CD4-positive, alpha-beta T cell (primary cell): Measurements from ENCODE around the gene EIF4EBP2. TPM values are rescaled to one million over a fixed set of nuclear protein-coding genes. Genes with fewer than 3 reads are reported as not detected.

ENCODE experiments used
- ATAC-seq: fragments of 200-7000 bp; cut with Tn5 transposase; one replicate; pipeline ENCODE4 v1.10.0; 2022; ENCODE audit warnings: mild to moderate bottlenecking; ENCODE audit not compliant: poor library complexity
- CTCF ChIA-PET: fragments of 350-600 bp; sonication (Branson Sonifier 250); formaldehyde crosslinking; loops from one replicate; lab custom pipeline; 2021; ENCODE audit warnings: antibody characterized with exemption, inconsistent platforms; lab: Charles Lee
- POLR2A ChIA-PET: fragments of 350-600 bp; sonication (Branson Sonifier 250); formaldehyde crosslinking; loops from one replicate; lab custom pipeline; 2021; ENCODE audit warnings: antibody characterized with exemption, inconsistent platforms; lab: Charles Lee
- DNase-seq, 14 experiments: peaks; one replicate each; pipeline ENCODE4 v3.0.0-alpha.2; 2013 to 2020; ENCODE audit warnings: mixed read lengths in 2 of 14
- H3K27ac ChIP-seq, 2 donors: one replicate each; pipeline versions ENCODE4 v1.5.1 to v1.7.0; 2013; ENCODE audit warnings: low read length in 2 of 2, low read depth in 1 of 2, mild to moderate bottlenecking in 1 of 2
- H3K27me3 ChIP-seq, 2 experiments: 1 replicate in 1 of 2; 2 replicates in 1 of 2; pipeline versions ENCODE4 v1.6.1 to v1.7.0; 2013; ENCODE audit warnings: low read length in 2 of 2, control low read depth in 1 of 2, mild to moderate bottlenecking in 1 of 2, moderate library complexity in 1 of 2; ENCODE audit not compliant: insufficient read depth in 2 of 2, control insufficient read depth in 1 of 2
- H3K36me3 ChIP-seq: one replicate; pipeline ENCODE4 v1.6.1; 2013; ENCODE audit warnings: low read length, control low read depth; ENCODE audit not compliant: insufficient read depth
- H3K4me1 ChIP-seq: one replicate; pipeline ENCODE4 v1.6.1; 2013; ENCODE audit warnings: low read length, control low read depth; ENCODE audit not compliant: insufficient read depth
- H3K4me3 ChIP-seq: one replicate; pipeline ENCODE4 v1.5.1; 2013; ENCODE audit warnings: mild to moderate bottlenecking, low read length, moderate library complexity
- H3K9me3 ChIP-seq, 2 experiments: 1 replicate in 1 of 2; 2 replicates in 1 of 2; pipeline versions ENCODE4 v1.6.1 to v1.7.0; 2013; ENCODE audit warnings: low read length in 2 of 2, mild to moderate bottlenecking in 2 of 2, control low read depth in 1 of 2, moderate library complexity in 1 of 2; ENCODE audit not compliant: control insufficient read depth in 1 of 2, insufficient read depth in 1 of 2
- H3K27ac Mint-ChIP-seq: one replicate; pipeline ENCODE4 v1.8.0; 2020; ENCODE audit warnings: mixed read lengths
- H3K27me3 Mint-ChIP-seq: one replicate; pipeline ENCODE4 v1.8.0; 2021; ENCODE audit warnings: mixed read lengths
- H3K36me3 Mint-ChIP-seq: one replicate; pipeline ENCODE4 v1.8.0; 2021; ENCODE audit warnings: low read depth, mixed read lengths
- H3K4me1 Mint-ChIP-seq: one replicate; pipeline ENCODE4 v1.8.0; 2021; ENCODE audit warnings: low read depth, mixed read lengths
- H3K4me3 Mint-ChIP-seq: one replicate; pipeline ENCODE4 v1.8.0; 2020; ENCODE audit warnings: mild to moderate bottlenecking, mixed read lengths
- H3K9me3 Mint-ChIP-seq: one replicate; pipeline ENCODE4 v1.8.0; 2020; ENCODE audit warnings: mixed read lengths
- CTCF ChIP-seq: fragments of 200-600 bp; IDR thresholded peaks from one replicate; pipeline ENCODE4 v1.8.0; 2022; ENCODE audit warnings: antibody characterized with exemption, mild to moderate bottlenecking
- intact Hi-C, 2 experiments: fragments of 100-400 bp; cut with DNase I in 1 of 2; cut with micrococcal nuclease in 1 of 2; formaldehyde crosslinking; loops; one replicate each; pipeline versions ENCODE4 v1.15.1 to v1.9.0; 2023 to 2025; cut with DNase I, micrococcal nuclease
- total RNA-seq, 174 experiments: library from RNA in 2 of 174; stranded (reverse) in 2 of 174; gene quantifications; one replicate each; pipeline ENCODE4 v1.2.3 and lab custom pipeline; 2021 to 2026

The EIF4EBP2 gene
- total RNA-seq, 2 experiments from 2014 or later = 21.4 to 22.6 TPM

GRCh38 chr10:70368774-70369482, 35.0 kb upstream of the EIF4EBP2 start:
- H3K27ac ChIP-seq = no peak overlapping the region
- no peaks in the 10 kb centered on the region for H3K27me3 ChIP-seq
- CTCF ChIA-PET = interaction anchor here (1.4 kb wide), 1 partner anchor 223 kb away, joined by 4 read pairs; no protein-coding TSS in a partner anchor
- DNase-seq = no peak
- H3K9me3 ChIP-seq = no peaks in the 10 kb centered on the region
- POLR2A ChIA-PET = interaction anchor here (0.6 kb wide), 1 partner anchor 445 kb away, joined by 3 read pairs; no protein-coding TSS in a partner anchor
- Mint-ChIP-seq H3K9me3 (no peaks in the 10 kb centered on the region), H3K36me3 (no peaks in the 10 kb centered on the region), H3K27ac (no peak overlapping the region), H3K4me3 (no peak overlapping the region), H3K27me3 (no peaks in the 10 kb centered on the region), H3K4me1 (peaks cover 9% of the 10 kb centered on the region)
- intact Hi-C loops = loop anchor here (10.0 kb wide), 3 partner anchors 224 to 284 kb away; partner anchors contain the start of gene TYSND1 (in 1 of the 2)
- no peak for TF ChIP-seq CTCF
- H3K4me1 ChIP-seq = peaks cover 9% of the 10 kb centered on the region
- no peak overlapping the region for H3K4me3 ChIP-seq
- H3K36me3 ChIP-seq = no peaks in the 10 kb centered on the region
- no peak for ATAC-seq

GRCh38 chr10:70369498-70370018, 34.4 kb upstream of the EIF4EBP2 start:
- no peaks in the 10 kb centered on the region for H3K9me3 Mint-ChIP-seq
- no peak overlapping the region for H3K27ac Mint-ChIP-seq
- H3K36me3 Mint-ChIP-seq = no peaks in the 10 kb centered on the region
- no peaks in the 10 kb centered on the region for H3K9me3 ChIP-seq
- no peak for DNase-seq
- no peaks in the 10 kb centered on the region for H3K27me3 Mint-ChIP-seq
- H3K36me3 ChIP-seq = no peaks in the 10 kb centered on the region
- no peak overlapping the region for H3K27ac ChIP-seq
- H3K4me1 Mint-ChIP-seq = peaks cover 3% of the 10 kb centered on the region
- H3K27me3 ChIP-seq = no peaks in the 10 kb centered on the region
- H3K4me3 ChIP-seq = no peak overlapping the region
- ATAC-seq = no peak
- ChIA-PET CTCF (no interaction called here), POLR2A (no interaction called here)
- no peak overlapping the region for H3K4me3 Mint-ChIP-seq
- no peak for TF ChIP-seq CTCF
- peaks cover 3% of the 10 kb centered on the region for H3K4me1 ChIP-seq
- intact Hi-C loops = loop anchor here (10.0 kb wide), 3 partner anchors 225 to 285 kb away; partner anchors contain the start of gene TYSND1 (in 1 of the 2)

- H3K9me3 Mint-ChIP-seq = no peaks in the 10 kb centered on the region
- no peak for DNase-seq
- intact Hi-C loops = no loop called here
These were observed 33.2 kb upstream of the EIF4EBP2 start for GRCh38 chr10:70370766-70371165.

More at GRCh38 chr10:70370766-70371165, 33.2 kb upstream of the EIF4EBP2 start:
- no peaks in the 10 kb centered on the region for H3K36me3 Mint-ChIP-seq
- ChIA-PET POLR2A (no interaction called here), CTCF (no interaction called here)
- no peaks in the 10 kb centered on the region for H3K4me1 Mint-ChIP-seq
- Histone ChIP-seq H3K4me1 (no peaks in the 10 kb centered on the region), H3K4me3 (no peak overlapping the region), H3K27me3 (no peaks in the 10 kb centered on the region), H3K36me3 (no peaks in the 10 kb centered on the region), H3K27ac (no peak overlapping the region), H3K9me3 (no peaks in the 10 kb centered on the region)
- no peaks in the 10 kb centered on the region for H3K27me3 Mint-ChIP-seq
- no peak for ATAC-seq
- no peak overlapping the region for H3K27ac Mint-ChIP-seq
- H3K4me3 Mint-ChIP-seq = no peak overlapping the region
- no peak for TF ChIP-seq CTCF
